Measurements from ENCODE around the gene MTMR12.
"Not testable (repeated sequence)": the region's sequence is repeated elsewhere in the genome, so short reads cannot be mapped to it uniquely, and the experiment has no call there.

Gene MTMR12

GRCh38 chr5:32309761-32310160, 3.0 kb downstream of the MTMR12 start:
- no peak for TF ChIP-seq TAF1 (IDR thresholded peaks at IDR 0.05; ENCODE audit: borderline replicate concordance, low read depth, low read length)
- no peak for TF ChIP-seq POLR2A (IDR thresholded peaks at IDR 0.05; ENCODE audit: low read depth, low read length)
- TF ChIP-seq POLR2AphosphoS5 (IDR thresholded peaks at IDR 0.05; ENCODE audit: low read depth, low read length) = no peak

GRCh38 chr5:32308946-32309345, 3.8 kb downstream of the MTMR12 start:
- TF ChIP-seq POLR2AphosphoS5 (IDR thresholded peaks at IDR 0.05; ENCODE audit: low read depth, low read length) = no peak
- no peak for TF ChIP-seq POLR2A (IDR thresholded peaks at IDR 0.05; ENCODE audit: low read depth, low read length)
- no peak for TF ChIP-seq TAF1 (IDR thresholded peaks at IDR 0.05; ENCODE audit: borderline replicate concordance, low read depth, low read length)
- FAIRE-seq (no peak), DNase-seq (ENCODE audit: insufficient read length) (no peak)

More at GRCh38 chr5:32309761-32310160, 3.0 kb downstream of the MTMR12 start:
- FAIRE-seq = no peak
- DNase-seq (ENCODE audit: insufficient read length) = no peak

GRCh38 chr5:32307769-32308194, 5.0 kb downstream of the MTMR12 start:
- TF ChIP-seq POLR2A (IDR thresholded peaks at IDR 0.05; ENCODE audit: low read depth, low read length) = no peak
- TF ChIP-seq TAF1 (IDR thresholded peaks at IDR 0.05; ENCODE audit: borderline replicate concordance, low read depth, low read length) = no peak
- FAIRE-seq (no peak), DNase-seq (ENCODE audit: insufficient read length) (no peak)

GRCh38 chr5:32304622-32305021, 8.1 kb downstream of the MTMR12 start:
- no peak for DNase-seq (ENCODE audit: insufficient read length)
- TF ChIP-seq TAF1 (IDR thresholded peaks at IDR 0.05; ENCODE audit: borderline replicate concordance, low read depth, low read length) (no peak), POLR2A (IDR thresholded peaks at IDR 0.05; ENCODE audit: low read depth, low read length) (no peak), POLR2AphosphoS5 (IDR thresholded peaks at IDR 0.05; ENCODE audit: low read depth, low read length) (no peak)
- no peak for FAIRE-seq

GRCh38 chr5:32303755-32304120, 9.0 kb downstream of the MTMR12 start:
- no peak for TF ChIP-seq POLR2A (IDR thresholded peaks at IDR 0.05; ENCODE audit: low read depth, low read length)
- TF ChIP-seq POLR2AphosphoS5 (IDR thresholded peaks at IDR 0.05; ENCODE audit: low read depth, low read length) = no peak
- FAIRE-seq (no peak), DNase-seq (ENCODE audit: insufficient read length) (no peak)

GRCh38 chr5:32302835-32303754, 9.6 kb downstream of the MTMR12 start:
- FAIRE-seq (no peak), DNase-seq (ENCODE audit: insufficient read length) (no peak)
- no peak for TF ChIP-seq TAF1 (IDR thresholded peaks at IDR 0.05; ENCODE audit: borderline replicate concordance, low read depth, low read length)
- no peak for TF ChIP-seq POLR2AphosphoS5 (IDR thresholded peaks at IDR 0.05; ENCODE audit: low read depth, low read length)
- no peak for TF ChIP-seq POLR2A (IDR thresholded peaks at IDR 0.05; ENCODE audit: low read depth, low read length)

GRCh38 chr5:32301891-32302290, 10.8 kb downstream of the MTMR12 start:
- FAIRE-seq (no peak), DNase-seq (ENCODE audit: insufficient read length) (no peak)
- TF ChIP-seq POLR2AphosphoS5 (IDR thresholded peaks at IDR 0.05; ENCODE audit: low read depth, low read length) = no peak

GRCh38 chr5:32299059-32299677, 13.6 kb downstream of the MTMR12 start:
- no peak for TF ChIP-seq TAF1 (IDR thresholded peaks at IDR 0.05; ENCODE audit: borderline replicate concordance, low read depth, low read length)
- no peak for TF ChIP-seq POLR2A (IDR thresholded peaks at IDR 0.05; ENCODE audit: low read depth, low read length)
- TF ChIP-seq POLR2AphosphoS5 (IDR thresholded peaks at IDR 0.05; ENCODE audit: low read depth, low read length) = no peak
- FAIRE-seq (no peak), DNase-seq (ENCODE audit: insufficient read length) (no peak)

GRCh38 chr5:32298059-32298415, 14.7 kb downstream of the MTMR12 start:
- FAIRE-seq = no peak
- DNase-seq (ENCODE audit: insufficient read length) = no peak
- no peak for TF ChIP-seq POLR2AphosphoS5 (IDR thresholded peaks at IDR 0.05; ENCODE audit: low read depth, low read length)
- TF ChIP-seq POLR2A (IDR thresholded peaks at IDR 0.05; ENCODE audit: low read depth, low read length) = no peak
- TF ChIP-seq TAF1 (IDR thresholded peaks at IDR 0.05; ENCODE audit: borderline replicate concordance, low read depth, low read length) = no peak

- no peak for DNase-seq (ENCODE audit: insufficient read length)
- TF ChIP-seq TAF1 (IDR thresholded peaks at IDR 0.05; ENCODE audit: borderline replicate concordance, low read depth, low read length) = no peak
- no peak for TF ChIP-seq POLR2A (IDR thresholded peaks at IDR 0.05; ENCODE audit: low read depth, low read length)
- no peak for FAIRE-seq
Observed at GRCh38 chr5:32297181-32298058, 15.3 kb downstream of the MTMR12 start.

- not testable (repeated sequence) for DNase-seq (ENCODE audit: insufficient read length); FAIRE-seq
Observed at GRCh38 chr5:32295966-32296772, 16.6 kb downstream of the MTMR12 start.

All from GM12892 (cell line).